GM19351 (cell line): ENCODE measurements around the gene WDR91.

ENCODE experiments used
- ATAC-seq: cut with Tn5 transposase; IDR thresholded peaks from one replicate; pipeline ENCODE4 v1.9.1; 2021; ENCODE audit warnings: mild to moderate bottlenecking, moderate library complexity; ENCODE audit not compliant: unreplicated experiment

WDR91 gene

DNA sequence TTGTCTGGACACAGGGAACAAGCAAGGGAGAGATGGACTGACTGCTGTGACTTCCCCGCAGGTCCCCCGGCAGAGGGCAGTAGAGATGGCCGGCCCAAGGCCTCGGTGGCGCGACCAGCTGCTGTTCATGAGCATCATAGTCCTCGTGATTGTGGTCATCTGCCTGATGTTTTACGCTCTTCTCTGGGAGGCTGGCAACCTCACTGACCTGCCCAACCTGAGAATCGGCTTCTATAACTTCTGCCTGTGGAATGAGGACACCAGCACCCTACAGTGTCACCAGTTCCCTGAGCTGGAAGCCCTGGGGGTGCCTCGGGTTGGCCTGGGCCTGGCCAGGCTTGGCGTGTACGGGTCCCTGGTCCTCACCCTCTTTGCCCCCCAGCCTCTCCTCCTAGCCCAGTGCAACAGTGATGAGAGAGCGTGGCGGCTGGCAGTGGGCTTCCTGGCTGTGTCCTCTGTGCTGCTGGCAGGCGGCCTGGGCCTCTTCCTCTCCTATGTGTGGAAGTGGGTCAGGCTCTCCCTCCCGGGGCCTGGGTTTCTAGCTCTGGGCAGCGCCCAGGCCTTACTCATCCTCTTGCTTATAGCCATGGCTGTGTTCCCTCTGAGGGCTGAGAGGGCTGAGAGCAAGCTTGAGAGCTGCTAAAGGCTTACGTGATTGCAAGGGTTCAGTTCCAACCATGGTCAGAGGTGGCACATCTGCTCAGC is 46.8 kb downstream of the WDR91 start:
- no peak for ATAC-seq

DNA sequence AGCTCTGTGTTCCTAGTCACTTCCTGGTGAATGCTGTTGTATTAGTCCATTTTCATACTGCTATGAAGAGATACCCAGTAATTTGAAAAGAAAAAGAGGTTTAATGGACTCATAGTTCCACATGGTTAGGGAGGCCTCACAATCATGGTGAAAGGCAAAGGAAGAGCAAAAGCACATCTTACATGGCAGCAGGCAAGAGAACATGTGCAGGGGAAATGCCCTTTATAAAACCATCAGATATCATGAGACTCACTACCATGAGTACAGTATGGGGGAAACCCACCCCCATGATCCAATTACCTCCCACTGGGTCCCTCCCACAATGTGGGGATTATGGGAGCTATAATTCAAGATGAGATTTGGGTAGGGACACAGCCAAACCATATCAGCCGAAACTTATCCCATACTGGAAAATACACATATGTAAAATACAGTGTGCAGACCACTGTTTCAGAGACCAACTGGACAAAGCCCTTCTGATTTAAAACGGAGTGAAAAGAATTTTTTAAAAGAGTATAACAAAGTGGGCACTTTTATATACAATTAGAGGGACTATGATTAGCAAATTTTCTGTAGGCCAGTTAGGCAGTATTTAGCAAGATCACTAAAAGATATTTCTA is 48.8 kb downstream of the WDR91 start:
- ATAC-seq, result no peak

DNA sequence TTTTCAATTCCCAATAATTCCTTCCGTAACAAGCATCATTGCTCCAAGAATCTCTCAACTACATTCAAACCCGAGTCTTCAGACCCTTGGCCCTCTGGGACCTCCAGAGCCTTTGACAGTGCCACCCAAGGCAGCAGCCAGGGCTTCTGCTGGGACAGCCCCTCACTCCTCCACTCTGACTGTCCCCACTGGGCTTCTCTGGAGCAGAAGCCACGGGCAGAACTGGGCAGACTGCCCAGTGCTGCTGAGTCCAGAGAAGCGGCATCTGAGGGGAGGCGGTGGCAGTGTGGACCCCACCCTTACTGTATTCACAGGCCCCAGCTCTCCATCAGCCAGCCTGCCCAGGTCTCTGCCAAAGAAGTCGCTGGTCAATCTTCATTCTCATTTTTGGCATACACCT is 49.7 kb downstream of the WDR91 start:
- no peak for ATAC-seq

DNA sequence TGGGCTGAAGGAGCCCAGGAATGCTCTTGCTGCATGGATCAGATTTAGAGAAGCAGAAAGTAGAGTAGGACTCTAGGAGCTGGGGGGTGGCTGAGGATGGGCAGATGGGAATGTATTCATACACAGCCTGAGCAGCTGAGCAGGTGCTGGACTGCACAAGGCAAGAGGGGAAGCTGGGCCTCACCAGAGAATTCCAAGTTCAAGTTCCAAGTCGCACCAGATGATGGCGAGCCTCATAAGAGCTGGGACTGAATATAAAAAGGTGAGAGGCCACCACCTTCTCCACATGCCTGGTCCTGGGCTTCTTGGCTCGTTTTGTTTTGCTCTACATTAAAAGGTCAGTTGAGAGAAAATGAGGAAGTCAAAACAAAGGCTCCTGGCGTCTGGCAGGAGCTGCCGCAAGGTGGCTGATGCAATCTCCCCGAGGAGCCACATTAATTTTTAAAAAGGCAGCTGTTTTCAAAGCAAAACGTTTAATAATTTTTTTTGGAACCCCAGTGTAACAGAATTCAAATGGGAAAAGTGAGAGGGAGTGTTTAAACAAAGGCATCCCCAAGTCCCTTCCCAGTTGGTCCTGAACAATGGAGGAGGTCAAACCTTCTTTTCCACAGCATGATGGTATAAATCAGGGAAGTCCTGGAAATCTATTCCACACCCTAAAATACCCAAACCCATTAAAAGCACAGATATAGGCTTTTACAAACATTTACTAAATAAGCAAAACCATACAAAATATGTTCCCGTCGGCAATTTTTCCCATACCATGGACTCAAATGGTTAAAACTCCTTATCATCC is 50.3 kb downstream of the WDR91 start:
- ATAC-seq, result peak; percentile 35

DNA sequence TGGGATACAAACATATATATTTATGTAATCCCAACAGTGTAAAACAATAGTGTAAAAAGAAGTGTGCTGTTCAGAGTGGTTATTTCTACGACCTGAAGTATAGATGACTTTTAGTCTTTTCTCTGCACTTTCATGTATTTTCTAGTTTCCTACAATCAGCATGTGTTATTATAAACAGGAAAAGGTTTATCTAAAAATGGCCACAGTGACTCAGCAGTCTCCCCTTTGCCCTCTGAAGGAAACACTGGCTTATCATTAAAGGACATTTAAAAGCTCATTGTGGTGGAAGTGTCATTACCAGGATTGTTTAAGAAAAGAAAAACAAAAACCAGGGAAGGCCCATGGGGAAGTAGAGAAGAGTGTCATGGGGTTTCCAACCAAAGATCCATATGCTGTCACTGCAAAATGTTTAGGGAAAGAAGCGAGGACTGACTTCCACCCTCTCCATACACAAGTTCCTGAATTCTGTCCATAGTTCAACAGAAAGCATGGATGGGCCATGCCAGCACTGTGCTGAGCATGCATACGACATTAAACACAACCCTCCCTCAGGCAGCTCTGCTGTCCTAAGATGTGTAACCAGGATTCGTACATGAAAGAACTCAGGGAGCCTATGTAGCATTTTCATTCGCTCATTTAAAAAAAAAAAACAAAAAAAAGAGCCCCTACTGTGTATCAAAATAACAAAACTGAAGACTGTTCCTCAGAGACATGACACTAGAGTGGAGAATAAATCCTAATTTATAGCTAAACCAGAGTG is 51.0 kb downstream of the WDR91 start:
- ATAC-seq, result no peak

DNA sequence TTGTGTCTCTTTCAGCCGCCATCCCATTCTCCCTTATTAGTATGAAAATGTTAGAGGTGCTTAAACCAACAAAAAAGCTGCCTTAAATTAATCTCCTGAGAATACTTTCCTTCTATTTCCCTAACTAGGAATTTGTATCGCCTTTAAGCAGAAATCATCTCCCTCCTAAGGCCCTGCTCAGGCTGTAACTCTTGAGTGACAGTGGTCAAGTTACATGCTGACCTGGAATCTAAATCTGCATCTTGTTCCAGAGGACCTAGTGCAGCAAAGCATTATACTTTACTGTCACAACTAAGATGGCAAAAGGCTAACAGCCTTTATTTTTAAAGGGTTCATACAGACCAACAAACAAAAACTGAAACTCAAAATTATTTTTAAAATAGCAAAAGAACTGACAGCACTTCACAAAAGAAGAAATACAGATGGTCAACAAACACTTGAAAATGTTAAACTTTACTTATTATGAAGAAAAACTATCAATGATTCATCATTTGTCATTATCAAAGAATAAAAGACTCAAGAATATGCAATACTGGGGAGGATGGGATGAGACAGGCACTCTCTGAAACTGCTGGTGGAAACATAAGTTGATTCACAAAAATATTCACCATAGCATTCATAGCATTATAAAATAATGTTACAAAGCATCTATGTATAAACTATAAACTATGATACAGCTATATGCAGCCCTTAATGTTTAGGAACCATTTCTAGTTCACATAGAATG is 51.8 kb downstream of the WDR91 start:
- no peak for ATAC-seq

DNA sequence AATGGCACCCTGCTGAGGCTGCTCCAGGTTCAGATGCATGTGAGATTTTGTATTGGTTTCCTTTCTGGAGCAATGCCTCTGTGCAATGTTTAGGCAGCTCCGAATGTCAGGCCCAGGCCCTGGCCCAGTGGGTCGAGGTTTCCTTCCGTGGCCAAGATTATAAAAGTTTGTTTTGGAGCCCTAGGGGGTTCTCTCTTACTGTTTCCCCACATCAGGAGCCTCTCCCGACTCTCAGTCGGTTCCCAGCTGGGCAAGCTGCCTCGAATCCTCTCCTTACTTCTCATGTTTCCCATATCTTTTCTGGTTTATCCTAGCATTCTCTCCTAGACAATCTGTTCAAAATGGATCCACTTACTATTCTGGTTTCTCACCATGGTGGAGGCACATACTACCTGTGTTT is 52.5 kb downstream of the WDR91 start:
- no peak for ATAC-seq

DNA sequence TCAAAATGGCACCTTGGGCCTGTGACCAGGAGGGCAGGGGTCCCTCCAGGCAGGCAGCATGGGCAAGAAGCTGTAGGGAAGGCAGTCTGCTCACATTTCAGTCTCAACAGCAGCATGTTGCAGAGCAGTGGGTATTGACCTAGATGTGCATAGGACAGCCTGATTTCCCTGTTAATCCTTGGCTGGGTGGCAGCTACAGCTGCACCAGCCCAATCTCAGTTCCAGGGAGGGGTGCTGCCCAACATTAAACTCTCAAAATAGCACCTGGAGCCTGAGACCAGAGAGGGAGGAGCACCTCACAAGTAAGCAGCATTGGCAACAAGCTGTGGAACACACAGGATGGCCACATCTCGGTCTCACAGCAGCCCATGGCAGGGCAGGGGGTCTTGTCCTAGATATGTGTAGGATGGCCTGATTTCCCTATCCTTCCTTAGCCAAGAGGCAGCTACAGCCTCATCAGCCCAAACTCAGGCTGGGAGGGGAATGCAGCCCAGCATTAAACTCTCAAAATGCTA is 53.1 kb downstream of the WDR91 start:
- ATAC-seq, result no peak

DNA sequence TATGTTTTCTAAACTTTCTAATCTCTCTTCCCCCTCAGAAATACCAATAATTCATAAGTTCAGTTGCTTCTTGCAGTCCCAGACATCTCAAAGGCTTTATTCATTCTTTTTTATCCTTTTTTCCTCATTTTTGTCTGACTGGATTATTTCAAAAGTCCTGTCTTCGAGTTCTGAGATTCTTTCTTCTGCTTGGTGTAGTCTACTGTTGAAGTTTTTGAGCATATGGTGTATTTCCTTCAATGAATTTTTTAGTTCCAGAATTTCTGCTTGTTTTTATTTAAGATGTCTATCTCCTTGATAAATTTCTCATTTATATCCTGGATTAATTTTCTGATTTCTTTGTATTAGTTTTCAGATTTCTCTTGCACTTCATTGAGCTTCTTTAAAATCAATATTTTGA is 55.0 kb downstream of the WDR91 start:
- no peak for ATAC-seq

DNA sequence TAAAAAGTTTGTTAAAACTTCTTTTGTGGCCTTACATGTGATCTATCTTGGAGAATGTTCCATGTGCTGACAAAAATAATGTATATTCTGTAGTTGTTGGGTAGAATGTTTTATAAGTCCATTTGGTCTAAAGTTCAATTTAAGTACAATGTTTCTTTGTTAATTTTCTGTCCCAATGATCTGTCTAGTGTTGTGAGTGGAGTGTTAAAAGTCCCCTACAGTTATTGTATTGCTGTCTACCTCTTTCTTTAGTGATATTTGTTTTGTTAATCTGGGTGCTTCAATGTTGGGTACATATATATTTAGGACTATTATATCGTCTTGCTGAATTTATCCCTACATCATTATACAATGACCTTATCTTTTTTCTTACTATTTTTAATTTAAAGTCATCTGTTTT is 56.6 kb downstream of the WDR91 start:
- no peak for ATAC-seq

DNA sequence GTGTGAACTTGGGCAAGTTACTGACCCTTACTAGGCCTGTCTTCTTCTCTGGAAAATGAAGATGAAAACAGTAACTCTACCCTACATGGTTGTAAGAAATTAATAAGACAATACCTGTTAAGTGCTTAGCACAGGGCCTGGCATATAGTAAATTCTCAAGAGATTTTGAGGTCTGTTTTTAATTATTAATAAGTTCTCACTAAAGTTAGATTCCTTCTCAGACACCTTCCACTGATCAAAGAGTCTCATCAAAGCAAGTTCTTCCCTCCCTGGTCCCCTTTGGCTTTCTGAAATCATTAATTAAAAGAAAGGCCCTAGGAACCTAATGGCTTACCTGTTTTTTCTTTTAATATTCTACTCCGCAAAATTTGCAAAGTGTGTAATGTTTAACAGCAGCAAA is 58.9 kb downstream of the WDR91 start:
- ATAC-seq, result no peak

DNA sequence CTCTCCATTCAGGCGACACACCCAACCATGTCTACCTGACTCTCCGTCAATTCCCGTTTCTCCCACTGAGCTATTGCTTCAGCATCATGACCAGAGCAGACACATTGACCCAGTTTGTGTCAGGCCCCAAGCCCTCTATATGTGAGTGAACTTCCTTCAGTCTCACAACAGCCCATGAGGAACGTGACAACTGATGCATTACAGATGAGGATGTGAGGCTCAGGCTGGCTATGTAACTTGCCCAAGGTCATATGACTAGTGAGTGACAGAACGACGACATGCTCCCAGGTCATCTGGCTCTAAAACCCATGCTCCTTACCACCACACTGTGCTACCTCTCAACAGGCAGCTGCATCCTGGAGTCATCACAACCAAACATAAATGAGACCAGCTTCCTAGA is 59.8 kb downstream of the WDR91 start:
- ATAC-seq, result no peak

DNA sequence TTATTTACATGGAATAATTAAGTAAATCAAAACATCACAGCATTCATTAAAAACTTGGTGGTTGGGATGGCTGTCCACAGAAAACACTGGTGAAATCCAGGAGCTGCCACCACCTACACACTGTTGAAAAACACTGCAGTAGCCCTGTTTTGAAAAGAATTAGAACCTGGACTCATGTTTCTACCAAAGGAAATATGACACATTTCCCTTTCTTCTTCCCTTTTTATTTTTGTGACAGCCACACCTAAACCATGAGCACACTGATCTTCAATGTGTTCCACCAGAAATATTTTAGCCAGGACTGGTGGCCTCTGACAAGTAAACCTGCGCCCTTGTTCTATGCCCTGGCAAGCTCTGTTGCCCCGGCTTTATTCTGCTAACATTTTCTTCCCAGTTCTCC is 60.2 kb downstream of the WDR91 start:
- no peak for ATAC-seq

DNA sequence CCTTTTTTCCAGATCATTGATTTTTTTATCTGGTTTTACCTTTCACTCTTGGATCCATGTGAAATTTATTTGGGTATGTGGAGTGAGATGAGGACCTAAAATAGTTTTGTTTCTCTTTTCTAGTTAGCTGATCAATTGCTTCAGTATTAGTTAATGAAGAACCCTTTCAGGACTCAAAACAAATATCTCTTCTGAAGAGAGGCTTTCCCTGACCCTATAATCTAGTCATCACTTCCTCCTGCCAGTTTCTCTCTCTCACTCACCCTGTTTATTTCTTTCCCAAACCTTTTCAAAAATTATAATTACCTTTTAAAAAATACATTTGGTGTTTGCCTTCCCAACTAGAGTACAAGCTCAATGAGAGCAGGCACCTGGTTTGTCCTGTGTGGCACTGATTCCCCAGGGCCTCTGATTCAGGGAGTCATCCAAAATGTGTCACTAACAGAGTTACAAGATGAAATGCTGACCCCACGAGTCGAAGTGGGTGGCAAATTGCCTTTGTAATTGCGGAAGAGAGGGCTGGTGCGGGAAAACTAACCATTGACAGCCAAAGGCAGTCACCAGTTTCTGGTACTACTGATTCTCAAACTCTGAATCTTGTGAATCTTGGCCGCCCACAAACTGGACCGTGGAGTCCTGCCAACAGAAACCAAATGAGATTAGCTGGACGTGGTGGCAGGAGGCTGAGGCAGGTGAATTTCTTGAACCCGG is 61.1 kb downstream of the WDR91 start:
- ATAC-seq, result no peak

DNA sequence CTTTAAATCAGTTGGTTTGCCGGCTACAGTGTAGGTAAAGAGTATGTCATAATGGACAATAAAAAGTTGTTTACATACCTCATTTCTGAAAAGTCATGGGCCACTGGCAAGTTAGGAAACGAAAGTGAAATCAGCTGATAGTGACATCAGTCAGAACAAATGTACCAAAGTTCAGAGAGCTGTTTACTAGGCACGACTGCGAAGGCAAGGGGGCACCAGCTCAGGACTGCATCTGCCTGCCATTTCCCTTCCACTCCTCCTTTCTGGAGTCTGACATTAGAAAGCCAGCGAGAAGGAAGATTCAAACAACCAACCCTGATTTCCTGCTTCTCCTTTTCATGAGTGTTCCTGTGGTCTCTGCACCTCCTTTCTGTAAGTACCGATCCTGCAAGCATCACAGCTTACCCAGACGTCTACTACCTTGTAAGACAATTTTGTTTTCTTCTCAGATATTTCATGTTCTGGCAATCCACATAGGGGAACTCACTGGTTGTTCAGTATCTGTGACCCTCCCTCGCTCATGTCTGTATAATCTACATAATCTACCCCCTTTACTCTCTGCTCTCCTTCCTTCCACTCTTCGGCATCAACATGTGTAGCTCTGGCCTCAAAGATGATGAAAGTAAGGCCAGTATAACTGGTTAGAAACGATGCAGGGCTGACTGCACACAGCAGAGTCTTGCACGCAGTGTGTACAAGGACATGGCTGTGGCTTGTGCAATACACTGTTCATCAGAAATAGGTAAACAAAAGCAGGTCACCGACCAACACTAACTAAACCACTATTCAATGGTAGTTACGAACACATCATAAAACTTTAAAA is 63.2 kb downstream of the WDR91 start, which contains the start of gene TMEM140:
TSS of gene TMEM140 (plus strand) at position 174 of the 823 bp plus-strand sequence. CDS start 16,370 bp downstream, outside the sequence.
- ATAC-seq, result peak; percentile 72

DNA sequence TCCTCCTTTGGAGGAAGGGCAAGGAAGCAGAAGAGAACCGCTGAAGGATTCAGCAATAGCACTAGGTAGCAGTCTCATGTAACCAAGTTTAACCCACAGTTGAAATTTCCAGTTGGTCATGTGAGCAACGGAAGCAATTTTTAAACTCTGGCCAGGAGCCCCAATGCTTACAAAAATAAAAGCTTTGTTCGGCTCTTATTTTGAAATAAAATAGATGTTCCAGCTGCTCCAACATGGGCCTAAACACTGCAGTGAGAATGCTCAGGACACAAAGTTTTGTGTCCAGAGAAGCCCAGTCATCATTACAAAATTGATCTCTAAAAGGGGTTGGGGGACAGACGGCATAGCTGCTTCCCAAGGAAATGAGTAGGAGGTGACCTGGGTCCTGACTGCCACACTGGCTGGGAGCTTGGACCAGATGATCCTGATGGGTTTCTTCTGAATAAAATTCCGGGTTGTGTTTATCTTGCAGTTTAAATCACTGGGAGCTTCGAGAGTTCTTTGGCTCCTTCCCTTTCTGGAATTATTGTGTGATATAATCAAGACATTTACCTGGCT is 63.9 kb downstream of the WDR91 start:
- no peak for ATAC-seq

DNA sequence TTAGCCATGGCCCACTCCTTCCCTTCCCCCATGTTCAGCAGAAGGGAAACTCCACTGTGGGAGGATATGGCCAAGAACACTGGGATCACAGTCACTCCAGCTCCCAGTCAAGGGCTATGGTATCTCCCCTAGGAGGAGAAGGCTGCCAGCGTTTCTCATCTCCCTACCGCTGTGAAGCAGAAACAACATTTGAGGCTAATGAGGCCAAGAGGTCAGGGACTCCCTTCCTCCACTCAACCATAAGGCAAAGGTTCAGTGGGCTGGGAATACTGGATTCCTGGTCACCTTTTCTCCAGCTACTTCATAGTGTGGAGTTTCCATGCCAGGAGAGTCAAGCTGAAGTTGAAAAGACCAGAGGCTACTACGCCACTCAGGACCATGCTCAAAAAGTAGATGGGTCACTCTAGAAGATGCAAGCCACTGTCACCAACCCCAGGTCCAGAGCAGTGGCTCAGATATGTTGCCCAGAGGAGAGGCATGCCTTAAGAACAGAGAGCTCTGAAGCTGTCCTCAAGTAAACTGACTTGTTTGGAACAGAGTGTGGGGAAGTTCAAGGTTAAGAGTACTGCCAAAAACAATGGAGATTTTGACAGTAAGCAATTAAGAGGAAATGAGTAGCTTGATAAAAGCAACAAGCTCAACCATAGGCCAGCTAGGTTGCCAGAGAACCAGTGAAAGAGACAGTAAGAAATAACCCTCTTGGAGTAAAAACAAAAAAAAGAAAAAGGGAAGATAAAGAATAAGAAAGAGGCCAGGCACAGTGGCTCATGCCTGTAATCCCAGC is 67.2 kb downstream of the WDR91 start:
- no peak for ATAC-seq
